ENCODE data around the gene FOXJ1.

FOXJ1 gene

DNA sequence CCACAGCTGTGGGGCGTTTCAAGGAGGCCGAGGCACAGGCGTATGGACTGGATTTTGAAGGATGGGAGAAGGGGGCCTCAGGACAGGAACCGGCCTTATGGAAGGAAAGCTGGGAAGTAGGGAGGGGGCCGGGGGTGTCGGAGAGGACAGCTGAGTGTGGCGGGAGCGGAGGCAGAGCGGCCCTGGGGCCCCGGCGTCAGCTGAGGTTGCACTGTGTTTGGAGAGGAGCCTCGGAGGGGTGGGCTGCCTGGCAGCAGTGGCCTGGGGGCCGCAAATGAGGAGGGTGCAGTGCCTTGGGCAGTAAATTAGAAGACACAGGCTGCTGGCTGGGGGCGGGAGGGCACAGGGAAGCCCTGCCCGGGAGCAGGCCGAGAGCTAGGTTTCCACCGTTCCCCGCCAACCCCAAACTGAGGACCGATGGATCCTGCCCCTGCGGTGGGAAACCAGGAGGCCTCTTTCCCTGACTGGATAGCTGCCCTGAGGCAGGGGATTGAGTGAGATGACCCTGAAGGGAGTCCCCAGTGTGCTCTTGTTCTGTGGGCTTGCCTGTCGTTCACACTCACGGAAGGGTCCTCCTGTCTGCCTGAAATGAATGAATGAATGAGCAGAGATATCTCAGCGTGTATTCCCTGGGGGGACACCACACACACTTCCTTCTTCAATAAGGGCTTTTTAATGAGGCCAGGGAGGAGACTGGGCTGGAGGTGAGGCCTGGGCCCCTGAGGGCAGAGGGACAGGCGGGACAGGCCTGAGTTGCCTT, 18.4 kb downstream of the FOXJ1 start:
- DNase-seq: no peak

DNA sequence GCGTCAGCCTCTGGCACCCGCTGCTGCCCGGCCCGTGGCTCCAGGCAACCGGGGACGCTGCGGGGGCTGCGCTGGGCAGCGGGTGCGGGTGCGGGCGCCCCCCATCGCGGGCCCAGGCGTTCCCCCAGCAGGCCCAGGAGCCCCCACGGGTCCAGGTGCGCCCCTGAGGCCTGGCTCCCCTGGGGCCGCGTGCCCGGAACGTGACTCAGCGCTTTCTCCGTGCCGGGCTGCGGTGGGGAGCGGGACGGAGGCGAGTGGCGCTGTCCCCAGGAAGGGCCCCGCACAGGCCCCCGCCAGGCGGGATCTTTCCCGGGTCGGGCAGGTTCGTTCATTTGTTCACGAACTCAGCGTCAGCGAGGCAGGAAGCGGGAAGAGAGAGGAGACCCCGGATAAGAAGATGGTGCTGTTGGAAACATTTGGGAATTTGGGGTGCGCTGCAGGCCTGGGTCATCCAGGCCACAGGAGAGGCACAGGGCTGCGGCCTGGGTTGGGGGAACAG, 19.1 kb downstream of the FOXJ1 start:
- DNase-seq: no peak

DNA sequence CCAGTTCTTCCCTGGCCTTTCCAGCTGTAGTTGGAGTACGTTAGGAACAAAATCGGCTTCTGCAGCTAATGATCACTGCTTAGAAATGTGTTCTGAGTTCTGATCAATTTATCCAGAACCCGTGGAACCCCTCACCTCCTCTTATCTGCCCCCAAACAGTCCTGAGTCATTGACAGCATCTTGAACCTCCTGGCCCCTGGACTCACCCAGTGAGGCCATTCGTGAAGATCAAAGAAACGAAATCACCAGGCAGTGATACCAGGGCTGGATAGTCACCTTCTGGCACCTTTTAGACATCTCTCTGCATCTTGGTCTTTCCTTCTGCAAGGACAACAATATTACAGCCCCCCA, 20.4 kb downstream of the FOXJ1 start:
- no peak for DNase-seq

- DNase-seq: no peak
These were observed 21.4 kb downstream of the FOXJ1 start for GRCh38 chr17:76119409-76120371.

DNA sequence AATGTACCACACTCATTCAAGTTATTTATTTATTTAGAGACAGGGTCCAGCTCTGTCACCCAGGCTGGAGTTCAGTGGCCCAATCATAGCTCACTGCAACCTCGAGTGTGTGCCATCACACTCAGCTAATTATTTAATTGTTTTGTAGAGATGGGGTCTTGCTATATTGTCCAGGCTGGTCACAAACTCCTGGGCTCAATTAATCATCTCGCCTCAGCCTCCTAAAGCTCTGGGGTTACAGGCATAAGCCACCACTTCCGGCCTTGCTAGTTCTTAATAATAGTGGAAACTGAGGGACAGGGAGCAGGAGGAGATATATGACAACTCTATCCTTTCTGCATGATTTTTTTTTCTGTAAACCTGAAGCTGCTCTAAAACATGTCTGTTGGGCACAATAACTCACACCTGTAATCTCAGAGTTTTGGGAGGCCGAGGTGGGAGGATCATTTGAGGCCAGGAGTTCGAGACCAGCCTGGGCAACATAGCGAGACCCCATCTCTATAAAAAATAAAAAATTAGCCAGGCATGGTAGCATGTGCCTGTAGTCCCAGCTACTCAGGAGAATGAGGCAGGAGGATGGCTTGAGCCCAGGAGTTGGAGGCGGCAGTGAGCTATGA, 25.8 kb downstream of the FOXJ1 start:
- no peak for DNase-seq

GRCh38 chr17:76111956-76112355, 29.1 kb downstream of the FOXJ1 start:
- DNase-seq: no peak

GRCh38 chr17:76107509-76107908, 33.5 kb downstream of the FOXJ1 start:
- DNase-seq: no peak

DNA sequence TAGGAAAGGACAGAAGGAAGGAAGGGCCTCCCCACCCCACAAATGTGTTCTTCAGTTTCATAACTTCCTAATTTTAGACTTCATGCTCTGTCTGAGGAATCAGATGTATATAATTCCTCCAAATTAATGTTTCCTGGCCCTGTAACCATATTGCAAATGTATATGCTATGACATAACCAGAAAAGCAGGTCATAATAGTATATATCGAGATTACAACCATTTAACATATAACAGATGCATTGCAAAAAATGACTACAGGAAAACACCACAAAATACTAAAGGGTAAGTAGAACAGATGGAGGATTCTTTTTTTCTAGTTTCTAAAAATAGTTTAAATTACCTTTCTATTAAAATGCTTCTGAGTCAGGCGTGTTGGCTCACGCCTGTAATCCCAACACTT, 34.3 kb downstream of the FOXJ1 start:
- peak; percentile 19 for DNase-seq

DNA sequence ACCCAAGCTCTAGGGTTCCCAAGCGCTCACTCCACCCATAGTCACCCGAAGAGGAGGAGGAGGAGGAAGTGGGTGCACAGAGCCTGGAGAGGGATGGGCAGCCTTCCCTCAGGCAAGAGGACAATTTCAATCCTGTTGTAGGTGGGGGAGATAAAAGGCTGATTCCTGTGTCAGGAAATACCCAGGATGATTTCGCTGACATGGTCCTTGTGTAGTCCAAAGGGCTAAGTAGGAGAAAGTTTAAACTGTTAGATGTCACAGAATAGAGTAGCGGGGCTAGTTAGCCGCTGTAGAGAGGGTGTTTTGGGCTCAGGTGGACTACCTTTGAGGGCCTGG, 36.2 kb downstream of the FOXJ1 start:
- DNase-seq: no peak

DNA sequence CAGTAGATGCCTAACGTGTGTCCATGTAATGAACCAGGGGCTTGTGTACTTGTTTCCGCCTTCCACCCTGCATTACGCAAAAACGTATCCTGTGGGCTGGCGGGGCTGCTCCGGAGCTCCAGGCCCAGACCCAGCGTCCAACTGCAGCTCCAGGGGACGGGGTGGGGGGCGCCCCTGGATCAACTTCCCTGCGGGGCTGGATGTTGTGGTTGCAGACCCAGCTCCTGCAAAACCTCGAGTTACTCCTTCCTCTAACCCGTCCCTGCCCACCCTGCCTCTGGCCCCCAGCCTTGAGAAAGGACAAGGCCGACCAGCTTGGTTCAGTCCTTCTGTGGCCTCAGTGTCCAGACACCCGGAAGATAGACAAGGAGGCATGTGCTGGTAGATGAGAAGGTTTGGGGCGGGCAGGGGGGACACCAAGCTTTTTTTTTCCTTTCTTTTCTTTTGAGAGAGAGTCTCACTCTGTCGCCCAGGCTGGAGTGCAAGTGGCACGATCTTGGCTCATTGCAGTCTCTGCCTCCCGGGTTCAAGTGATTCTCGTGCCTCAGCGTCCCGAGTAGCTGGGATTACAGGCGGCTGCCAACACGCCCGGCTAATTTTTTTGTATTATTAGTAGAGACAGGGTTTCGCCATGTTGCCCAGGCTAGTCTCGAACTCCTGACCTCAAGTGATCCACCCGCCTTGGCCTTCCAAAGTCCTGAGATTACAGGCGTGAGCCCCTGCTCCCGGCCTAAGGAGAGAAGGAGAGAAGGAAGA, 36.7 kb downstream of the FOXJ1 start:
- DNase-seq: no peak

GRCh38 chr17:76103274-76104139, 37.5 kb downstream of the FOXJ1 start, which contains the start of gene EXOC7:
Gene EXOC7, minus strand, starts transcription at chr17:76103787. Its CDS starts 95 bp downstream, at chr17:76103692.
- DNase-seq: peak; percentile 76

- no peak for DNase-seq
These were observed 38.1 kb downstream of the FOXJ1 start for GRCh38 chr17:76102944-76103273.

- no peak for DNase-seq
These were observed 43.2 kb downstream of the FOXJ1 start for GRCh38 chr17:76097716-76098295.

- no peak for DNase-seq
These were observed 45.1 kb downstream of the FOXJ1 start for GRCh38 chr17:76095943-76096342.

- DNase-seq: no peak
These were observed 47.0 kb downstream of the FOXJ1 start for GRCh38 chr17:76094046-76094445.

GRCh38 chr17:76092526-76093413, 48.3 kb downstream of the FOXJ1 start:
- no peak for DNase-seq

GRCh38 chr17:76091526-76092286, 49.3 kb downstream of the FOXJ1 start:
- DNase-seq: no peak

- DNase-seq: no peak
These were observed 50.4 kb downstream of the FOXJ1 start for GRCh38 chr17:76090517-76091129.
